Pancreas (tissue), 10 donors: Measurements from ENCODE around the gene GOLGA6D. TPM values are rescaled to one million over a fixed set of nuclear protein-coding genes. Genes with fewer than 3 reads are reported as not detected.
"Not testable (repeated sequence)": the region's sequence is repeated elsewhere in the genome, so short reads cannot be mapped to it uniquely, and the experiment has no call there.

Source experiments
- ATAC-seq, 4 donors: fragments of 200-7000 bp; cut with Tn5 transposase; one replicate each; pipeline versions ENCODE4 v1.8.0 to v1.9.1; 2020; ENCODE audit warnings: mild to moderate bottlenecking in 4 of 4, moderate library complexity in 4 of 4
- DNase-seq, 6 donors: peaks; one replicate each; pipeline ENCODE4 v3.0.0-alpha.2; 2020
- FAIRE-seq: peaks from 2 replicates; lab custom pipeline; 2012; peaks lifted over from hg19 to GRCh38; lab: Jason Lieb, UNC
- H3K27ac ChIP-seq, 4 donors: fragments of 200-600 bp; sonication (generic); 1 replicate in 3 of 4; 2 replicates in 1 of 4; pipeline versions ENCODE4 v1.5.0 to v1.8.0; 2020
- H3K27me3 ChIP-seq, 4 donors: fragments of 200-600 bp; one replicate each; pipeline ENCODE4 v1.8.0; 2021
- H3K36me3 ChIP-seq, 3 donors: fragments of 200-600 bp; sonication (generic) in 1 of 3; one replicate each; pipeline versions ENCODE4 v1.5.0 to v1.8.0; 2020 to 2021
- H3K4me1 ChIP-seq, 3 donors: fragments of 200-600 bp; one replicate each; pipeline ENCODE4 v1.8.0; 2021
- H3K4me3 ChIP-seq, 4 donors: fragments of 200-600 bp; sonication (generic) in 2 of 4; one replicate each; pipeline versions ENCODE4 v1.5.0 to v1.8.0; 2020 to 2021
- H3K9me3 ChIP-seq, 4 donors: fragments of 200-600 bp; one replicate each; pipeline ENCODE4 v1.8.0; 2021
- CTCF ChIP-seq, 4 donors: fragments of 200-600 bp; sonication (generic) in 3 of 4; IDR thresholded peaks; one replicate each; pipeline versions ENCODE4 v1.5.0 to v1.8.0; 2021; ENCODE audit warnings: antibody characterized with exemption in 4 of 4
- WGBS, 2 donors: extraction: QIAGEN DNeasy Blood & Tissue Kit; methylation state at CpG; one replicate each; pipeline ENCODE4 v1.1.7; 2013; 5-methylcytosine and 5-hydroxymethylcytosine counted together
- intact Hi-C, 3 donors: fragments of 100-400 bp; cut with DNase I; formaldehyde crosslinking; loops; one replicate each; pipeline versions ENCODE4 v1.11.1 to v1.14.2; 2022
- polyA plus RNA-seq, 2 donors: library from polyadenylated mRNA; stranded (reverse); fragments of 200-250 nt; gene quantifications; one replicate each; pipeline ENCODE4 v1.2.3, GENCODE V29; 2013
- total RNA-seq, 6 donors: library from RNA; stranded (reverse); fragmentation: NEBNext Ultra II Directional in 4 of 6; extraction: Animal tissue kit (Norgen Biotek cat#: 25700) in 4 of 6; gene quantifications; one replicate each; pipeline versions ENCODE4 v1.2.1 to v1.2.4, GENCODE V29; 2021 to 2023
- donor health status: healthy with polysubstance abuse.
- donor health status: DM: no; HTN: no; CAD: no; lungs with moderate emphysema.
- donor health status: DM: no; HTN: no; CAD: no.
- donor health status: control.
- donor health status: control.
- donor health status: Bipolar disorder and iron deficiency.
- donor health status: DM: yes; HTN: yes; CAD: no.
- donor health status: DM: no; HTN: no; CAD: no.
- donor health status: DM: no; HTN: no; CAD: no.
- donor health status: DM: yes; HTN: yes; CAD: no.

GOLGA6D gene
- total RNA-seq (under 1 TPM in 1 of 6 donors, not detected in 5; 0.08 TPM), polyA plus RNA-seq (not detected)

GRCh38 chr15:75282572-75282971 lies at the start of gene GOLGA6D:
Gene GOLGA6D (plus strand): TSS chr15:75282835. CDS start chr15:75282876, 41 bp downstream.
- ATAC-seq, H3K27me3 ChIP-seq, H3K4me1 ChIP-seq, FAIRE-seq, intact Hi-C loops, H3K4me3 ChIP-seq, DNase-seq, H3K36me3 ChIP-seq, H3K9me3 ChIP-seq, H3K27ac ChIP-seq: not testable (repeated sequence)
- WGBS, 2 donors: 69% methylated on average over 2 of the region's 7 CpGs; no CpG with 5 or more reads in 1 of the 2 donors

DNA sequence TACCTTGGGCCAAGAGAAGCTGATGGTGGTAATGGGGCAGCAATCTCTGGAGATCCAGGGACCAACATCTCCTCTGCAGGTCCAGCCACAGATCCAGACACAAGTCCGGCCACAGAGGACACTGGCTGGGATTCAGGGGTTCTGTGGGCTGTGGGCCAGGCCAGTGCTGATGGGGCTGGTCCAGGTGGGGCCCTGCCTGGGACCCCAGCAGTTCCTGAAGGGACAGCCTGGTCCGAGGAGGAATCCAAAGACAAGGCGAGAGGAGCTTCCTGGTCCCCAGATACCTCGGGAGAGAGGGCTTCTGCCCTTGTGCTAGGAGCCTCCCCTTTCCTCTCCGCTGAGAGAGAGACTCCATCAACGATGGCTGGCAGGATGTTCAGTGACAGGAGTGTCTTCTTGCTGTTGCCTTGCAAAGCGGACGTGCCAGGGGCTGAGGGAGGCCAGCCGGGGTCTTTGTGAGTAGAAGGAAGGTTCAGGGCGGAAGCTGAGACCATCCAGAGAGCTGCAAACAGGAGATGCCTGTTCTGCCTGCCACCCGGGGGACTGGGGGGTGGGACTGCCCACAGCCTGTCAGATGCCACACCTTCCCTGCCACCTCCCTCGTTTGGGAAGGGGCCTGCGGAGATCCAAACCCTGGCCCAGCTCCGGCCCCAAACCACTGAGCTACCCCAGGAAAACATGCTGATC lies 49.0 kb upstream of the GOLGA6D start:
- WGBS, 2 donors: 64 to 71% methylated on average over 14 of the region's 14 CpGs
- Histone ChIP-seq H3K4me1 (no peaks in the 10 kb centered on the region), H3K36me3 (no peaks in the 10 kb centered on the region), H3K9me3 (no peaks in the 10 kb centered on the region), H3K27me3 (no peaks in the 10 kb centered on the region), H3K27ac (no peak overlapping the region), H3K4me3 (no peak overlapping the region)
- DNase-seq (peak in 3 of 6 donors; percentile 8 to 32 (median 31)), ATAC-seq (no peak), FAIRE-seq (no peak)
- TF ChIP-seq CTCF (IDR thresholded peaks at IDR 0.05): no peak
- intact Hi-C loops: no loop called here

- WGBS, 2 donors: 80 to 86% methylated on average over 5 of the region's 5 CpGs
- intact Hi-C loops: no loop called here
- no peak overlapping the region for H3K4me3 ChIP-seq
- no peaks in the 10 kb centered on the region for H3K36me3 ChIP-seq
- FAIRE-seq: no peak
- no peak for TF ChIP-seq CTCF (IDR thresholded peaks at IDR 0.05)
- H3K27me3 ChIP-seq: no peaks in the 10 kb centered on the region
- H3K4me1 ChIP-seq: no peaks in the 10 kb centered on the region
- no peak overlapping the region for H3K27ac ChIP-seq
- H3K9me3 ChIP-seq: no peaks in the 10 kb centered on the region
- ATAC-seq: no peak
- peak in 3 of 6 donors; percentile 6 to 34 (median 26) for DNase-seq
These were observed 48.3 kb upstream of the GOLGA6D start for GRCh38 chr15:75234191-75234810.

DNA sequence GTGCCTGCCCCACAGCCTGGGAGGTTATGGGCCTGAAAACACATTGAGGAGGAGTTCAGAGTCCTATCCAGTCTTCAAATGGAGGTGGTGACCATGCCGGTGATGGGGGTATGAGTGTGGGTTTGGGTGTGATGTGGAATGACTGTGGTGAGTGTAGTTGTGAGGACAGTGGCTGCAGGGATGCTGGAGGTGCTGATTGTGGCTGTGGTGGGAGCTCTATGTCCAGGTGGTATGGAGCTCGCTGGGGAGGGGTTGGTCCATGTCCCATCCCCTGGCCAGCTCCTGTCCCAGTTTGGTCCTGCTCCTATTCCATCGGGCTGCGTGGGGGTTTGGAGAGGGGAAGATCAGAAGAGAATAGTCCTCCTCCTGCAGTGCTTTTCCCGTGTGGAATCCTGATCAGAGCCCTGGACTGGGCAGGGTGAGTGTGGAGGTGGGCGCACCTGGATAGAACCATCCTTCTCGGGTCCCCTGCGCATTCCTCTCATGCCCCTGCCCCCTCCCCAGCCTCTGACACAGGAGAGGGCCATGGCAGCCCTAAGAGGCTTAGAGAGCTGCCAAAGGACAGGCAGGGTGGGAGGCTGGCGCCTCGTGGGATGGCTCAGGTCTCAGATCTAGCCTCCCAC lies 47.5 kb upstream of the GOLGA6D start:
- DNase-seq (peak in 3 of 6 donors; percentile 10 to 35 (median 34)), FAIRE-seq (no peak), ATAC-seq (no peak)
- Histone ChIP-seq H3K4me3 (no peak overlapping the region), H3K27ac (no peak overlapping the region), H3K36me3 (no peaks in the 10 kb centered on the region), H3K9me3 (no peaks in the 10 kb centered on the region), H3K4me1 (no peaks in the 10 kb centered on the region), H3K27me3 (no peaks in the 10 kb centered on the region)
- intact Hi-C loops: no loop called here
- TF ChIP-seq CTCF (IDR thresholded peaks at IDR 0.05): no peak
- WGBS, 2 donors: 85 to 86% methylated on average over 10 of the region's 10 CpGs
